ENCODE measurements around the gene C13orf46. TPM values are rescaled to one million over a fixed set of nuclear protein-coding genes. Genes with fewer than 3 reads are reported as not detected.

The C13orf46 gene
- total and polyA plus RNA-seq, 2 of the 8 experiments (the other 6 are each of a cell fraction or from before 2014, with no cell fraction given), result 0.23 to 0.28 TPM

- no peak overlapping the region for H3K14ac ChIP-seq (ENCODE audit: insufficient read length)
- no peak overlapping the region for H2BK15ac ChIP-seq (ENCODE audit: low read length)
- H3K79me1 ChIP-seq (ENCODE audit: low read depth, low read length), result no peaks in the 10 kb centered on the region
- no peak overlapping the region for H3K27ac ChIP-seq (ENCODE audit: low read depth, low read length)
- no peak for TF ChIP-seq NRF1 (IDR thresholded peaks at IDR 0.05; ENCODE audit: low read depth, low read length)
- no peak for TF ChIP-seq EGR1 (IDR thresholded peaks at IDR 0.05; ENCODE audit: borderline replicate concordance, low read depth, low read length)
- TF ChIP-seq BACH1 (IDR thresholded peaks at IDR 0.05; ENCODE audit: low read length), result no peak
- no peak overlapping the region for H2BK120ac ChIP-seq (replicated peaks; ENCODE audit: low read depth, low read length)
- peaks cover 13% of the 10 kb centered on the region; the same call in 1 of the 2 replicates for H3K23me2 ChIP-seq (ENCODE audit: low read depth, low read length)
- no peak overlapping the region for H3K4ac ChIP-seq (replicated peaks; ENCODE audit: insufficient read length, low read depth, low read length)
- H3K4me1 ChIP-seq (replicated peaks in 1 of 4; ENCODE audit: control insufficient read depth in 3 of 4, insufficient read depth in 4 of 4, low read length in 3 of 4), result no peaks in the 10 kb centered on the region
- no peak overlapping the region for H2AFZ ChIP-seq (ENCODE audit: low read length)
- H4K91ac ChIP-seq (replicated peaks; ENCODE audit: insufficient read length, low read length), result no peak overlapping the region
- H4K8ac ChIP-seq (ENCODE audit: extremely low read depth, insufficient read depth, low read length), result no peak overlapping the region
- no peaks in the 10 kb centered on the region for H3K27me3 ChIP-seq (replicated peaks in 1 of 4; ENCODE audit: control insufficient read depth in 3 of 4, extremely low read depth in 1 of 4, insufficient read depth in 3 of 4, low read length in 3 of 4)
- no peak overlapping the region for H2BK20ac ChIP-seq (ENCODE audit: low read length)
- H3K9me3 ChIP-seq (ENCODE audit: insufficient read depth in 2 of 2, low read depth in 1 of 2, low read length in 1 of 2), result peaks cover 7 to 14% of the 10 kb centered on the region in 2 experiments; a peak in 3 of 4 replicates
- no peak overlapping the region for H2AK5ac ChIP-seq (ENCODE audit: low read depth, low read length)
- H3K4me2 ChIP-seq (ENCODE audit: insufficient read depth in 1 of 2, low read depth in 2 of 2, low read length in 2 of 2), result no peak overlapping the region
- H3K9ac ChIP-seq (replicated peaks in 1 of 4; ENCODE audit: extremely low read depth in 1 of 4, low read depth in 3 of 4, low read length in 3 of 4), result no peak overlapping the region
- H4K20me1 ChIP-seq (replicated peaks in 1 of 2; ENCODE audit: control insufficient read depth in 1 of 2, insufficient read depth in 2 of 2, low read length in 2 of 2), result peaks cover 0 to 8% of the 10 kb centered on the region in 2 experiments
- no peak overlapping the region for H3K56ac ChIP-seq (replicated peaks; ENCODE audit: insufficient read length, low read depth, low read length)
- no peak overlapping the region for H4K5ac ChIP-seq (ENCODE audit: insufficient read length, low read depth, low read length)
- H3K79me2 ChIP-seq (ENCODE audit: control insufficient read depth in 1 of 2, insufficient read depth in 2 of 2, low read length in 2 of 2), result no peaks in the 10 kb centered on the region
- no peak overlapping the region for H2BK5ac ChIP-seq (ENCODE audit: low read depth, low read length)
- no peak overlapping the region for H3K4me3 ChIP-seq (ENCODE audit: extremely low read depth in 1 of 4, insufficient read depth in 2 of 4, low read depth in 3 of 4, low read length in 4 of 4)
- H3K18ac ChIP-seq (ENCODE audit: extremely low read depth, low read length), result no peak overlapping the region
- POLR2A ChIA-PET (ENCODE audit: partially characterized antibody), result interaction anchor here (1.4 kb wide), 1 partner anchor 12 kb away, joined by 5 read pairs; no protein-coding TSS in a partner anchor
- no peaks in the 10 kb centered on the region for H3K36me3 ChIP-seq (ENCODE audit: control insufficient read depth in 2 of 4, insufficient read depth in 4 of 4, low read length in 3 of 4)
- WGBS, 2 experiments (ENCODE audit: extremely low coverage in 1 of 2, insufficient coverage in 1 of 2, insufficient read length in 1 of 2, insufficient replicate concordance in 2 of 2, low coverage in 1 of 2, low lambda C conversion rate in 2 of 2, missing lambda C conversion rate in 1 of 2), result 94% methylated on average over 20 of the region's 20 CpGs; no CpG with 5 or more reads in 1 of the 2 experiments
- CTCF ChIA-PET (ENCODE audit: partially characterized antibody), result interaction anchor here (1.1 to 2.4 kb wide), 4 partner anchors 9 to 151 kb away, joined by 3 to 8 read pairs (median 6); no protein-coding TSS in a partner anchor
- FAIRE-seq (no peak), DNase-seq (ENCODE audit: low read depth in 1 of 2, low spot score in 2 of 2) (no peak)
- H2BK12ac ChIP-seq (ENCODE audit: low read depth, low read length), result no peak overlapping the region
- no peak overlapping the region for H3K23ac ChIP-seq (ENCODE audit: insufficient read length)
Observed at GRCh38 chr13:113969973-113970611, 3.8 kb downstream of the C13orf46 start.

All from H1 (cell line).